Measurements from ENCODE around the gene TUBB. TPM values are rescaled to one million over a fixed set of nuclear protein-coding genes. Genes with fewer than 3 reads are reported as not detected.

The TUBB gene
- total and polyA plus RNA-seq, 2 of the 8 experiments (the other 6 are each of a cell fraction or from before 2014, with no cell fraction given), result 1,880 to 3,022 TPM

DNA sequence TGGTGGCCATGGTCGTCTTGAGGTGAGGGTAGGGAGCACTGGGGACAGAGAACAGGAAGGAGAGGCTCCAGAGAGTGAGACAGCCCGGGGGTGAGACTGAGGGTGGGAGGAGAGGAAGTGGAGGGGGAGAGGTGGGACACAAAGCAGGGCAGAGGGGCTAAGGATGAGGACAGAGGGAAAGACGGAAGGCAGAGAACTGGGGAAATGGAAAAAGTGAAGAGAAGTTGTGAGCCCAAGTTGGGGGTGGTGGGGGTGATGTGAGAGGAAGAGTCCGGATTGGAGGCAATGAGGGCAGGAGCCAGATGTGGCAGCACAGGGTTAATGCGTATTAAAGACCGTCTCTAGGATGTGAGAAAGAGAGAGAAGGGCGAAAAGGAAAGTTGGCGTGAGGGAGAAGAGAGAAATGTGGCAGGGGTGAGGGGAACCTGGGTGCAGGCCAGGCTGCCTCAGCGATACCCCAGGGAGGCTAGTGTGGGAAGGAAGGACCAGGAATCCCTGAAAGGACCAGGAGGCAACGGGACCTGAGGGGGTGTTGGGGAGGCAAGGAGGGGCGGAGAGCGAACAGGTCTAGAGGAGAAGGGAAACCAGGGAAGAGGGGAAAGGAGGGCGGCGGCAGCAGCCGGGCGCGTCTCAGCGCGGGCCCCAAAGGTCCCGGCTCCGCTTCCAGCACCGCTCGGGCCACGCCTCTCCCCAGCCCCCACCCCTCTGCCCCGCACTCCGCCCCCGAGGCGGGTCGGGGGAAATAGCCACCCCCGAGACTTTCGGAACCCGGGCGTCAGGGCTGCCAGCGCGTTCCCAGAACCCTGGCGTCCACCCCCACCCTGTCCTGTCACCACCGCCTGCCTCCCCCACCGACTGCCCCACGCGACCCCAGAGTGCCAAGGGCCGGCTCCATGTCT lies 33.9 kb upstream of the TUBB start, which contains the start of gene PPP1R18:
Gene PPP1R18 (minus strand): TSS at position 637 of the 899 bp plus-strand sequence. CDS start 627 bp downstream, at position 10.
- DNase-seq (ENCODE audit: low read depth in 1 of 2, low spot score in 2 of 2) (no peak), FAIRE-seq (no peak)
- Histone ChIP-seq H2BK120ac (replicated peaks; ENCODE audit: low read depth, low read length) (no peak within 1 kb of the TSS), H3K36me3 (ENCODE audit: control insufficient read depth in 2 of 4, insufficient read depth in 4 of 4, low read length in 3 of 4) (no peaks in the 10 kb centered on the region; a peak in 1 of 8 replicates), H2AFZ (ENCODE audit: low read length) (no peak within 1 kb of the TSS), H3K27ac (ENCODE audit: low read depth, low read length) (peak within 1 kb of the TSS; percentile 35; the same call in 1 of the 2 replicates), H2AK5ac (ENCODE audit: low read depth, low read length) (no peak within 1 kb of the TSS; the same call in 1 of the 2 replicates), H3K4ac (replicated peaks; ENCODE audit: insufficient read length, low read depth, low read length) (peak within 1 kb of the TSS; percentile 75), H3K9ac (replicated peaks in 1 of 4; ENCODE audit: extremely low read depth in 1 of 4, low read depth in 3 of 4, low read length in 3 of 4) (peak within 1 kb of the TSS; percentile 39 to 59 (median 50)), H4K8ac (ENCODE audit: extremely low read depth, insufficient read depth, low read length) (peak within 1 kb of the TSS; percentile 37), H2BK20ac (ENCODE audit: low read length) (0 out of 2 replicates have a peak within 1 kb of the TSS, but pooled peaks have one; percentile 72), H3K4me3 (ENCODE audit: extremely low read depth in 1 of 4, insufficient read depth in 2 of 4, low read depth in 3 of 4, low read length in 4 of 4) (peak within 1 kb of the TSS; percentile 49 to 97 (median 80)), H4K91ac (replicated peaks; ENCODE audit: insufficient read length, low read length) (peak within 1 kb of the TSS; percentile 85), H3K23me2 (ENCODE audit: low read depth, low read length) (peaks cover 15% of the 10 kb centered on the region), H3K79me1 (ENCODE audit: low read depth, low read length) (peaks cover 4% of the 10 kb centered on the region; the same call in 1 of the 2 replicates), H3K4me1 (replicated peaks in 1 of 4; ENCODE audit: control insufficient read depth in 3 of 4, insufficient read depth in 4 of 4, low read length in 3 of 4) (peaks cover 7 to 49% (median 31%) of the 10 kb centered on the region in 4 experiments), H3K56ac (replicated peaks; ENCODE audit: insufficient read length, low read depth, low read length) (peak within 1 kb of the TSS; percentile 79), H2BK15ac (ENCODE audit: low read length) (peak within 1 kb of the TSS; percentile 46; the same call in 1 of the 2 replicates), H3K14ac (ENCODE audit: insufficient read length) (no peak within 1 kb of the TSS), H3K9me3 (ENCODE audit: insufficient read depth in 2 of 2, low read depth in 1 of 2, low read length in 1 of 2) (no peaks in the 10 kb centered on the region), H3K27me3 (replicated peaks in 1 of 4; ENCODE audit: control insufficient read depth in 3 of 4, extremely low read depth in 1 of 4, insufficient read depth in 3 of 4, low read length in 3 of 4) (no peaks in the 10 kb centered on the region), H3K4me2 (ENCODE audit: insufficient read depth in 1 of 2, low read depth in 2 of 2, low read length in 2 of 2) (peak within 1 kb of the TSS; percentile 96 to 98), H3K18ac (ENCODE audit: extremely low read depth, low read length) (peak within 1 kb of the TSS; percentile 93), H3K79me2 (ENCODE audit: control insufficient read depth in 1 of 2, insufficient read depth in 2 of 2, low read length in 2 of 2) (peaks cover 0 to 18% of the 10 kb centered on the region in 2 experiments; a peak in 3 of 4 replicates), H4K5ac (ENCODE audit: insufficient read length, low read depth, low read length) (peak within 1 kb of the TSS; percentile 75), H2BK12ac (ENCODE audit: low read depth, low read length) (0 out of 2 replicates have a peak within 1 kb of the TSS, but pooled peaks have one; percentile 90), H4K20me1 (replicated peaks in 1 of 2; ENCODE audit: control insufficient read depth in 1 of 2, insufficient read depth in 2 of 2, low read length in 2 of 2) (peaks cover 3 to 5% of the 10 kb centered on the region in 2 experiments), H3K23ac (ENCODE audit: insufficient read length) (no peak within 1 kb of the TSS), H2BK5ac (ENCODE audit: low read depth, low read length) (peak within 1 kb of the TSS; percentile 78; the same call in 1 of the 2 replicates)
- no peak for TF ChIP-seq PHF8 (conservative IDR thresholded peaks at IDR 0.05; ENCODE audit: low read depth, low read length)
- TF ChIP-seq RAD21 (IDR thresholded peaks at IDR 0.05 in 1 of 2, conservative IDR thresholded peaks at IDR 0.05 in 1 of 2; ENCODE audit: low read depth in 2 of 2, low read length in 2 of 2), result no peak
- TF ChIP-seq SAP30 (IDR thresholded peaks at IDR 0.05; ENCODE audit: insufficient read depth, insufficient replicate concordance, low read length), result peak; percentile 30
- no peak for TF ChIP-seq SRF (IDR thresholded peaks at IDR 0.05; ENCODE audit: low read depth, low read length)
- CTCF ChIA-PET (ENCODE audit: partially characterized antibody), result interaction anchor here (1.2 to 11.0 kb wide), 7 partner anchors 10 to 89 kb away, joined by 3 to 147 read pairs (median 10); partner anchors contain the start of gene DHX16
- WGBS, 2 experiments (ENCODE audit: extremely low coverage in 1 of 2, insufficient coverage in 1 of 2, insufficient read length in 1 of 2, insufficient replicate concordance in 2 of 2, low coverage in 1 of 2, low lambda C conversion rate in 2 of 2, missing lambda C conversion rate in 1 of 2), result 7% methylated on average over 16 of the region's 41 CpGs; no CpG with 5 or more reads in 1 of the 2 experiments
- POLR2A ChIA-PET (ENCODE audit: partially characterized antibody), result interaction anchor here (0.6 to 18.7 kb wide), 6 partner anchors 8 to 38 kb away, joined by 3 to 388 read pairs (median 4); partner anchors contain the start of genes MDC1 and TUBB
